CD4-positive, alpha-beta T cell treated with Interleukin-15 for 1 hour (primary cell): ENCODE data around the gene OR10H1.

Experiments
- DNase-seq: peaks from one replicate; pipeline ENCODE4 v3.0.0-alpha.2; 2020

Gene OR10H1

DNA sequence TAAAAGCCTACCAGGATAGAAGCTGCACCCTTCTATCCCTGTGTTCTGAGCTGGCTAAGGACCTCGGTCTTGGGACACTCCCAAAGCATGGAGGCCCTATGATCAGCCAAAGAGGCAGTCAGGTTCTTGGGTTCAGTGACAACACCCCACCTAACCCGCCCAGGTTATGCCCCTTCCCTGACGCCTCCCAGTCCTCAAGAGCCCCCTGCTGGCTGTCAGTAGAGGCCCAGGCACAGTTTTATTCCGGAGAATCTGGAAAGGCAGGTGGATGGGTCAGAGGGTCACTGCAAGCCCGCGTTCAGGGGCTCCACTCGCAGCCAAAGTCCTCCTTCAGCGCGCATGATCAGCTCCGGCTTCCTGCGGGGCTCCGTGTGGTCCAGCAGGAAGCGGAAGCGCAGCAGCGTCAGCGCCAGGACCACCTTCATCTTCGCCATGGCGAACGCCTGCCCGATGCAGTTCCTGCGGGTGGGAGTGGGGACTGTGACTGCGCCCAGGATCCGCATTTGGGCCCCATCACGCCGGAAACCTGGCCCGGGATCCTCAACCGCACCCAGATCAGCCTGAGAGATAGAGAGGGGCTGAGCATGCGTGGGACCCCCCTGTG, 55.4 kb downstream of the OR10H1 start:
- no peak for DNase-seq

GRCh38 chr19:15758379-15758778, 57.1 kb downstream of the OR10H1 start:
- no peak for DNase-seq
